GM12878 (cell line): ENCODE results near the gene WDR74.

ENCODE experiments used
- CHD2 ChIP-seq: IDR thresholded peaks from 2 replicates; pipeline ENCODE4 v1.6.1; 2011; ENCODE audit warnings: low read depth, low read length, improper control_type of control experiment, borderline replicate concordance
- CTCF ChIP-seq, 3 experiments: IDR thresholded peaks in 2 of 3; conservative IDR thresholded peaks in 1 of 3; 2 replicates each; pipeline ENCODE4 v1.5.1; 2011; ENCODE audit warnings: low read depth in 3 of 3, low read length in 3 of 3, mild to moderate bottlenecking in 3 of 3, control low read depth in 2 of 3, moderate library complexity in 2 of 3, inconsistent platforms in 1 of 3, mixed read lengths in 1 of 3; ENCODE audit not compliant: control insufficient read depth in 2 of 3, insufficient read depth in 1 of 3; ENCODE audit errors: extremely low read depth in 1 of 3
- EZH2 ChIP-seq: IDR thresholded peaks from 2 replicates; pipeline ENCODE4 v1.6.1; 2012; ENCODE audit warnings: low read depth, mild to moderate bottlenecking, control low read depth, inconsistent platforms, low read length, borderline replicate concordance; ENCODE audit not compliant: control insufficient read depth
- IKZF2 ChIP-seq, 2 experiments: fragments of 450-650 bp; IDR thresholded peaks; 2 replicates each; pipeline ENCODE4 v1.6.1; 2017; ENCODE audit warnings: mild to moderate bottlenecking in 2 of 2, moderate library complexity in 2 of 2
- MTA2 ChIP-seq: fragments of 450-650 bp; IDR thresholded peaks from 2 replicates; pipeline ENCODE4 v1.6.1; 2016; ENCODE audit warnings: low read depth, mild to moderate bottlenecking, moderate library complexity
- PAX5 ChIP-seq: IDR thresholded peaks from 2 replicates; pipeline ENCODE4 v1.6.1; 2011; ENCODE audit warnings: low read depth, low read length, borderline replicate concordance
- RAD21 ChIP-seq: IDR thresholded peaks from 2 replicates; pipeline ENCODE4 v1.6.1; 2011; ENCODE audit warnings: mild to moderate bottlenecking, low read depth, low read length, moderate library complexity; ENCODE audit not compliant: insufficient read depth

- TF ChIP-seq RAD21: no peak
- TF ChIP-seq CTCF (IDR thresholded peaks at IDR 0.05 in 2 of 3, conservative IDR thresholded peaks at IDR 0.05 in 1 of 3; ENCODE audit: control insufficient read depth in 2 of 3, extremely low read depth in 1 of 3, insufficient read depth in 1 of 3, low read depth in 3 of 3, low read length in 3 of 3): no peak
- 0 out of 4 replicates have a peak, but pooled peaks of 1 of the 2 experiments have one; percentile 7 for TF ChIP-seq IKZF2 (IDR thresholded peaks at IDR 0.05)
- no peak for TF ChIP-seq CHD2
- no peak for TF ChIP-seq PAX5
- TF ChIP-seq EZH2: no peak
- TF ChIP-seq MTA2: no peak
Measured at GRCh38 chr11:62842171-62842741, 2.9 kb upstream of the WDR74 start.
